A673 (cell line): ENCODE results near the gene JHY.

Source experiments
- CTCF ChIP-seq: fragments of 300-800, 200-600 bp; sonication (generic); conservative IDR thresholded peaks from 2 replicates; pipeline ENCODE4 v1.5.1; 2017; ENCODE audit warnings: low read depth, mild to moderate bottlenecking, antibody characterized with exemption, low read length, moderate library complexity, mixed read lengths
- EZH2 ChIP-seq: fragments of 200-600 bp; sonication (generic); IDR thresholded peaks from 2 replicates; pipeline ENCODE4 v1.6.1; 2017; ENCODE audit warnings: borderline replicate concordance, low read depth, mild to moderate bottlenecking, mixed read lengths, antibody characterized with exemption, low read length; ENCODE audit not compliant: poor library complexity, severe bottlenecking

GRCh38 chr11:122847466-122847865, 35.1 kb upstream of the JHY start:
- TF ChIP-seq CTCF (no peak), EZH2 (no peak)
